PC-3 (cell line): Measurements from ENCODE around the gene PDSS2. TPM values are rescaled to one million over a fixed set of nuclear protein-coding genes. Genes with fewer than 3 reads are reported as not detected.

Source experiments
- ATAC-seq: fragments of 200-7000 bp; cut with Tn5 transposase; 2 replicates; pipeline ENCODE4 v1.9.1; 2020; ENCODE audit warnings: mild to moderate bottlenecking, moderate library complexity
- BruUV-seq: library from RNA; stranded (reverse); fragments of 400-500 nt; replicated peaks from 2 replicates; lab custom pipeline; 2021; lab: Mats Ljungman, UMichigan
- CTCF ChIA-PET: fragments of 300-600 bp; sonication (Branson Sonifier 250); formaldehyde crosslinking; loops from one replicate; lab custom pipeline; 2022; ENCODE audit warnings: antibody characterized with exemption; lab: Charles Lee
- POLR2A ChIA-PET: fragments of 300-600 bp; sonication (Branson Sonifier 250); formaldehyde crosslinking; loops from one replicate; lab custom pipeline; 2022; ENCODE audit warnings: antibody characterized with exemption; ENCODE audit not compliant: unreplicated experiment; lab: Charles Lee
- DNase-seq: peaks from one replicate; pipeline ENCODE4 v3.0.0-alpha.2; 2015
- H2AFZ ChIP-seq: fragments of 300-600 bp; sonication (generic); 2 replicates; pipeline ENCODE4 v1.6.0; 2016; ENCODE audit warnings: antibody characterized with exemption, low read length
- H3F3A ChIP-seq: fragments of 300-600 bp; sonication (generic); one replicate; pipeline ENCODE4 v1.6.0; 2017; ENCODE audit warnings: antibody characterized with exemption, low read length, control low read depth, mild to moderate bottlenecking; ENCODE audit not compliant: unreplicated experiment
- H3K27ac ChIP-seq: fragments of 300-600 bp; sonication (generic); 2 replicates; pipeline ENCODE4 v1.5.1; 2016; ENCODE audit warnings: mild to moderate bottlenecking, low read length
- H3K27me3 ChIP-seq: fragments of 300-600 bp; sonication (generic); 2 replicates; pipeline ENCODE4 v1.6.1; 2016; ENCODE audit warnings: low read length, mixed read lengths
- H3K36me3 ChIP-seq: fragments of 300-600 bp; sonication (generic); 2 replicates; pipeline ENCODE4 v1.6.1; 2016; ENCODE audit warnings: low read depth, mixed run types, low read length, mixed read lengths
- H3K4me1 ChIP-seq: fragments of 300-600 bp; sonication (generic); 2 replicates; pipeline ENCODE4 v1.5.1; 2016; ENCODE audit warnings: low read length; ENCODE audit not compliant: insufficient read depth
- H3K4me2 ChIP-seq: fragments of 300-600 bp; sonication (generic); 2 replicates; pipeline ENCODE4 v1.6.0; 2016; ENCODE audit warnings: low read length
- H3K4me3 ChIP-seq: fragments of 300-600 bp; sonication (generic); 2 replicates; pipeline ENCODE4 v1.5.1; 2016; ENCODE audit warnings: mild to moderate bottlenecking, low read length, mixed read lengths
- H3K79me2 ChIP-seq: fragments of 300-600 bp; sonication (generic); 2 replicates; pipeline ENCODE4 v1.6.1; 2017; ENCODE audit warnings: low read length, mixed read lengths
- H3K9ac ChIP-seq: fragments of 300-600 bp; sonication (generic); 2 replicates; pipeline ENCODE4 v1.6.0; 2016; ENCODE audit warnings: mild to moderate bottlenecking, low read length
- H3K9me2 ChIP-seq: fragments of 300-600 bp; sonication (generic); replicated peaks from 2 replicates; pipeline ENCODE4 v1.6.1; 2016; ENCODE audit warnings: mixed run types, low read length, mixed read lengths
- H3K9me3 ChIP-seq: fragments of 300-600 bp; sonication (generic); 2 replicates; pipeline ENCODE4 v1.6.1; 2016; ENCODE audit warnings: low read length, mixed read lengths
- H4K20me1 ChIP-seq: fragments of 300-600 bp; sonication (generic); 2 replicates; pipeline ENCODE4 v1.6.1; 2016; ENCODE audit warnings: low read length, mixed read lengths
- EZH2 ChIP-seq: fragments of 300-600 bp; sonication (generic); IDR thresholded peaks from one replicate; pipeline ENCODE4 v1.6.1; 2017; ENCODE audit warnings: antibody characterized with exemption, mild to moderate bottlenecking, low read length; ENCODE audit not compliant: unreplicated experiment
- EZH2phosphoT487 ChIP-seq: fragments of 300-600 bp; sonication (generic); IDR thresholded peaks from 2 replicates; pipeline ENCODE4 v1.6.1; 2018; ENCODE audit warnings: mild to moderate bottlenecking, antibody characterized with exemption, low read length, borderline replicate concordance
- intact Hi-C: fragments of 100-400 bp; cut with micrococcal nuclease; formaldehyde crosslinking; loops from 2 replicates; pipeline ENCODE4 v1.9.0; 2023
- total RNA-seq: library from RNA; depleted of rRNA; stranded (reverse); fragments of >200 nt; gene quantifications from 2 replicates; pipeline ENCODE4 v1.2.3, GENCODE V29; 2014; rRNA removed
- TF ChIP-seq, protein P1 (sequence below): fragments of 300-600 bp; sonication (generic); conservative IDR thresholded peaks from 2 replicates; pipeline ENCODE4 v1.5.1; 2017; ENCODE audit warnings: antibody characterized with exemption, low read depth, mild to moderate bottlenecking, low read length

PDSS2 gene
- total RNA-seq, 1 experiment from 2014 or later: 6.6 TPM

DNA sequence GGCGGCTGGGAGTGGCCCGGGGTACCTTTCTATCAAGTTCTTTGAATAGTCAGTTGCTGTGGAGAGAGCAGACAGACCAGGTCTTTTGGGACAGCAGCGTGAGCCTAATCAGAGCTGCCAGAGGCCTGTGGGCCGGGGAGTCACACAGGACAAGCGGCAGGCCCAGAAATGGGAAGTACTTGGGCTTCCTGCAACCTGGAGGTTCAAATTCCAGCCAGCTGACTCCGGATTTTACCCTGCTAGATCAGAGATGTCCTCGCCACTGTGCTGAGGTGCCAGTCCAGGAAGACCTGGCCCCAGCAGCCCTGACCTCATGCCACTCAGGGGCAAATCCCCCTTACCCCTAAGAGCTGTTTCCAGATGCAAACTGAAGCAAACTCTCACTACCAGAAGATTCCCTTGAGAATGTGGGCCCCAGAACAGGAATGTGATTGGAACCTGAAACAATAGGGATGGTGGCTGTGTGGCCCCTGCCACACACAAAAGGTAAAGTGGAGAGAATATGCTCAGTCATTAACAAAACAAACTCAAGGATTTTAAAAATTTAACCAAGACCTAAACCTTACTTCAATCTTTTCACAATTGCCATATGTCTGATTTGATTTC, 353.8 kb downstream of the PDSS2 start:
- H3K9me3 ChIP-seq: no peaks in the 10 kb centered on the region

DNA sequence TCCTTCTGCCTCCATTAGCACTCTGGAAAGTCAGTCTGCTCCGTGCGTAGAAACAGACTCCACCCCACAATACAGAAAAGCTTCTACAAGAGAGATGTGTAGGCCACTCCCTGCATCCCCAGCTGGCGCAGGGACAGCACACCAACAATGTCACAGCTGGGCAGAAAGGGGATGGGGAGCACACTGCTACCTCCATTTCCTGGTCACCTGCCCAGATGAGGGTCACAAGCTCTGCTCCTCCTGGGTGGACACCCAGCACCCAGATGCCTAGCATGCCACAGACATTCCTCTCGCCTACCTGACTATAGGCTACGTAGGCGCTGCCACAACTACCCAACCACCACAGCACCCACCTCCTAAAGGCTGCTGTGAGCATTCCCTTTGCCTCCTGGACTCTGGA, 356.3 kb downstream of the PDSS2 start:
- Histone ChIP-seq H3K4me3 (no peak overlapping the region), H3F3A (no peaks in the 10 kb centered on the region), H4K20me1 (no peaks in the 10 kb centered on the region), H3K9ac (no peak overlapping the region), H3K27ac (no peak overlapping the region), H3K9me3 (no peaks in the 10 kb centered on the region), H2AFZ (no peak overlapping the region), H3K4me2 (no peak overlapping the region), H3K36me3 (no peaks in the 10 kb centered on the region), H3K4me1 (no peaks in the 10 kb centered on the region), H3K79me2 (no peaks in the 10 kb centered on the region), H3K9me2 (no peaks in the 10 kb centered on the region), H3K27me3 (no peaks in the 10 kb centered on the region)
- intact Hi-C loops: no loop called here
- TF ChIP-seq EZH2phosphoT487 (no peak), EZH2 (no peak)
- TF ChIP-seq, protein P1, sequence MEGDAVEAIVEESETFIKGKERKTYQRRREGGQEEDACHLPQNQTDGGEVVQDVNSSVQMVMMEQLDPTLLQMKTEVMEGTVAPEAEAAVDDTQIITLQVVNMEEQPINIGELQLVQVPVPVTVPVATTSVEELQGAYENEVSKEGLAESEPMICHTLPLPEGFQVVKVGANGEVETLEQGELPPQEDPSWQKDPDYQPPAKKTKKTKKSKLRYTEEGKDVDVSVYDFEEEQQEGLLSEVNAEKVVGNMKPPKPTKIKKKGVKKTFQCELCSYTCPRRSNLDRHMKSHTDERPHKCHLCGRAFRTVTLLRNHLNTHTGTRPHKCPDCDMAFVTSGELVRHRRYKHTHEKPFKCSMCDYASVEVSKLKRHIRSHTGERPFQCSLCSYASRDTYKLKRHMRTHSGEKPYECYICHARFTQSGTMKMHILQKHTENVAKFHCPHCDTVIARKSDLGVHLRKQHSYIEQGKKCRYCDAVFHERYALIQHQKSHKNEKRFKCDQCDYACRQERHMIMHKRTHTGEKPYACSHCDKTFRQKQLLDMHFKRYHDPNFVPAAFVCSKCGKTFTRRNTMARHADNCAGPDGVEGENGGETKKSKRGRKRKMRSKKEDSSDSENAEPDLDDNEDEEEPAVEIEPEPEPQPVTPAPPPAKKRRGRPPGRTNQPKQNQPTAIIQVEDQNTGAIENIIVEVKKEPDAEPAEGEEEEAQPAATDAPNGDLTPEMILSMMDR: no peak
- ChIA-PET CTCF (no interaction called here), POLR2A (no interaction called here)
- no peak for DNase-seq
- BruUV-seq: no TSS peak
- ATAC-seq: no peak

More for the DNA sequence above, 353.8 kb downstream of the PDSS2 start:
- Histone ChIP-seq H3K4me3 (no peak overlapping the region), H3K9me2 (no peaks in the 10 kb centered on the region), H4K20me1 (no peaks in the 10 kb centered on the region), H3K27me3 (no peaks in the 10 kb centered on the region), H3K4me1 (no peaks in the 10 kb centered on the region), H3K9ac (no peak overlapping the region), H3K4me2 (no peak overlapping the region), H2AFZ (no peak overlapping the region), H3F3A (no peaks in the 10 kb centered on the region), H3K36me3 (no peaks in the 10 kb centered on the region), H3K27ac (no peak overlapping the region), H3K79me2 (no peaks in the 10 kb centered on the region)
- ChIA-PET CTCF (interaction anchor here (0.8 kb wide), 1 partner anchor 326 kb away, joined by 3 read pairs; no protein-coding TSS in a partner anchor), POLR2A (no interaction called here)
- BruUV-seq: no TSS peak
- TF ChIP-seq EZH2: no peak
- no peak for TF ChIP-seq EZH2phosphoT487
- intact Hi-C loops: no loop called here
- DNase-seq (no peak), ATAC-seq (no peak)

Other genes starting within 250 kb of the PDSS2 start
- 0.15 and 0.17 TPM in 2 replicates for gene SOBP, start 30.6 kb upstream of the PDSS2 start, total RNA-seq